SU-DHL-6 (cell line): ENCODE measurements around the gene GTPBP10.
"Not testable (repeated sequence)": the region's sequence is repeated elsewhere in the genome, so short reads cannot be mapped to it uniquely, and the experiment has no call there.

ENCODE experiments used
- H2AFZ ChIP-seq: fragments of 200-600 bp; sonication (generic); 2 replicates; pipeline ENCODE4 v1.6.1; 2014; ENCODE audit warnings: low read depth, mild to moderate bottlenecking, moderate library complexity, mixed read lengths, antibody characterized with exemption, low read length; ENCODE audit not compliant: severe bottlenecking
- H3F3A ChIP-seq: fragments of 200-600 bp; shearing (Covaris generic); 2 replicates; pipeline ENCODE4 v1.6.0; 2016; ENCODE audit warnings: antibody characterized with exemption, mild to moderate bottlenecking; ENCODE audit not compliant: insufficient read depth
- H3K27ac ChIP-seq: fragments of 200-600 bp; sonication (generic); 2 replicates; pipeline ENCODE4 v1.5.1; 2016; ENCODE audit warnings: low read depth, mild to moderate bottlenecking, low read length, moderate library complexity, mixed read lengths
- H3K27me3 ChIP-seq: fragments of 200-600 bp; sonication (generic), shearing (Covaris generic); 2 replicates; pipeline ENCODE4 v1.6.0; 2014; ENCODE audit warnings: mild to moderate bottlenecking, low read length
- H3K36me3 ChIP-seq: fragments of 200-600 bp; sonication (generic); 2 replicates; pipeline ENCODE4 v1.6.1; 2014; ENCODE audit warnings: mild to moderate bottlenecking, low read length, mixed read lengths
- H3K4me2 ChIP-seq: fragments of 300-600, 200-600 bp; shearing (Covaris generic), sonication (generic); 2 replicates; pipeline ENCODE4 v1.6.0; 2014; ENCODE audit warnings: low read length, low read depth, mild to moderate bottlenecking; ENCODE audit not compliant: poor library complexity, severe bottlenecking
- H3K4me3 ChIP-seq: fragments of 200-600 bp; sonication (generic); 2 replicates; pipeline ENCODE4 v1.5.1; 2014; ENCODE audit warnings: antibody characterized with exemption, low read length, mild to moderate bottlenecking, mixed read lengths; ENCODE audit not compliant: insufficient read depth, poor library complexity, severe bottlenecking
- H3K79me2 ChIP-seq: fragments of 200-600 bp; sonication (generic); 2 replicates; pipeline ENCODE4 v1.6.1; 2014; ENCODE audit warnings: mild to moderate bottlenecking, low read length, moderate library complexity; ENCODE audit not compliant: insufficient read depth
- H3K9ac ChIP-seq: fragments of 200-600 bp; sonication (generic); 2 replicates; pipeline ENCODE4 v1.7.0; 2014; ENCODE audit warnings: mild to moderate bottlenecking, low read length
- H3K9me2 ChIP-seq: fragments of 200-600 bp; sonication (generic); replicated peaks from 2 replicates; pipeline ENCODE4 v1.6.1; 2014; ENCODE audit warnings: low read length; ENCODE audit not compliant: insufficient read depth
- H3K9me3 ChIP-seq: fragments of 200-600 bp; sonication (generic); 2 replicates; pipeline ENCODE4 v1.6.1; 2014; ENCODE audit warnings: low read length, mixed read lengths; ENCODE audit not compliant: insufficient read depth
- H4K20me1 ChIP-seq: fragments of 200-600 bp; sonication (generic); 2 replicates; pipeline ENCODE4 v1.6.1; 2014; ENCODE audit warnings: low read depth, mild to moderate bottlenecking, antibody characterized with exemption, low read length, moderate library complexity, mixed read lengths
- EZH2phosphoT487 ChIP-seq: fragments of 200-600 bp; sonication (generic), shearing (Covaris generic); conservative IDR thresholded peaks from 2 replicates; pipeline ENCODE4 v1.6.1; 2018; ENCODE audit warnings: mild to moderate bottlenecking, antibody characterized with exemption, low read length, moderate library complexity, mixed read lengths
- TF ChIP-seq, protein P1 (sequence below): fragments of 200-600 bp; sonication (generic); IDR thresholded peaks from one replicate; pipeline ENCODE4 v1.5.1; 2017; ENCODE audit warnings: antibody characterized with exemption, mild to moderate bottlenecking, low read length, moderate library complexity; ENCODE audit not compliant: insufficient read depth, poor library complexity, severe bottlenecking

The GTPBP10 gene

DNA sequence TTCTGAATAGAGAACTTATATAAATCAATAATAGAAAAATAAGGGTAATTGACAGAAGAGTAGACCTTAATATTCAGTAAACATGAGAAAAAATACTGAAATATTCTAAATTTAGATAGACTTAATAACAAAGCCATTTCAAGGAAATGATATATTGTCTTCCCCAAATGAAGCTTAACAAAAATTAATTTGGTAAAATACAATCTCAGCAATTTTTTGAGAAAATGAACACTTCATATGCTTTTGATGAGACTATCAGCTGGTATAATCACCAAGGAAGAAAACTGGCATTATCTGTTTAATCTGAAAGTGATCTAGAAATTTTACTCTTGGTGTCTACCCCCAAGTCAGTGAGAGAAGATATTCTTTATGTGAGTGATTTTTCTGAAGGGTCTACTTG, 23.7 kb upstream of the GTPBP10 start:
- H3K36me3 ChIP-seq = no peaks in the 10 kb centered on the region
- no peak for TF ChIP-seq EZH2phosphoT487
- TF ChIP-seq, protein P1, sequence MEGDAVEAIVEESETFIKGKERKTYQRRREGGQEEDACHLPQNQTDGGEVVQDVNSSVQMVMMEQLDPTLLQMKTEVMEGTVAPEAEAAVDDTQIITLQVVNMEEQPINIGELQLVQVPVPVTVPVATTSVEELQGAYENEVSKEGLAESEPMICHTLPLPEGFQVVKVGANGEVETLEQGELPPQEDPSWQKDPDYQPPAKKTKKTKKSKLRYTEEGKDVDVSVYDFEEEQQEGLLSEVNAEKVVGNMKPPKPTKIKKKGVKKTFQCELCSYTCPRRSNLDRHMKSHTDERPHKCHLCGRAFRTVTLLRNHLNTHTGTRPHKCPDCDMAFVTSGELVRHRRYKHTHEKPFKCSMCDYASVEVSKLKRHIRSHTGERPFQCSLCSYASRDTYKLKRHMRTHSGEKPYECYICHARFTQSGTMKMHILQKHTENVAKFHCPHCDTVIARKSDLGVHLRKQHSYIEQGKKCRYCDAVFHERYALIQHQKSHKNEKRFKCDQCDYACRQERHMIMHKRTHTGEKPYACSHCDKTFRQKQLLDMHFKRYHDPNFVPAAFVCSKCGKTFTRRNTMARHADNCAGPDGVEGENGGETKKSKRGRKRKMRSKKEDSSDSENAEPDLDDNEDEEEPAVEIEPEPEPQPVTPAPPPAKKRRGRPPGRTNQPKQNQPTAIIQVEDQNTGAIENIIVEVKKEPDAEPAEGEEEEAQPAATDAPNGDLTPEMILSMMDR = no peak
- no peak overlapping the region for H3K4me2 ChIP-seq
- no peaks in the 10 kb centered on the region for H4K20me1 ChIP-seq
- H3K79me2 ChIP-seq = no peaks in the 10 kb centered on the region
- no peaks in the 10 kb centered on the region for H3K9me3 ChIP-seq
- H3K27me3 ChIP-seq = no peaks in the 10 kb centered on the region
- no peak overlapping the region for H3K9ac ChIP-seq
- no peak overlapping the region for H3K27ac ChIP-seq
- no peak overlapping the region for H2AFZ ChIP-seq
- H3F3A ChIP-seq = no peaks in the 10 kb centered on the region
- H3K9me2 ChIP-seq = no peaks in the 10 kb centered on the region
- no peak overlapping the region for H3K4me3 ChIP-seq

DNA sequence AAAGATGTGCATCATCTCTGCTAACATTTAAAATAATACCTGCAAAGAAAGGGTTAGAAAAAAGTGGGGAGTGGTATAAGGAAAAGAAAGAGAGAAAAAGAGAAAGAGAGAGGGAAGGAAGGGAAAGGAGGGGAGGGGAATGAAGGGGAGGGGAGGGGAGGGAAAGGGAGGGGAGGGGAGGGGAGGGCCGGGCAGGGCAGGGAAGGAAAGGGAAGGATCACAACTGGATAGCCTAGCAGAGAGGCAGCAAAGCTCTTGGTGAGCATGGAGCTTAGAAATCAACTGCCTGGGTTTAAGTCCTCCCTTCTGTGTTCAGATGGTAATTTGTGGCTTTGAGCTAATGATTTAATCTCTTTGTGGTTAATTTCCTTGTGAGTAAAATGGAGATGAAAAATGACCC, 20.0 kb upstream of the GTPBP10 start:
- H3K79me2 ChIP-seq = no peaks in the 10 kb centered on the region
- H3K27me3 ChIP-seq = peaks cover 2% of the 10 kb centered on the region; the same call in 1 of the 2 replicates
- H3F3A ChIP-seq = no peaks in the 10 kb centered on the region
- H2AFZ ChIP-seq = no peak overlapping the region
- no peaks in the 10 kb centered on the region for H4K20me1 ChIP-seq
- H3K9me2 ChIP-seq = no peaks in the 10 kb centered on the region
- no peak overlapping the region for H3K27ac ChIP-seq
- no peak for TF ChIP-seq EZH2phosphoT487
- TF ChIP-seq, protein P1 = no peak
- no peaks in the 10 kb centered on the region for H3K36me3 ChIP-seq
- H3K9me3 ChIP-seq = no peaks in the 10 kb centered on the region
- H3K4me3 ChIP-seq = no peak overlapping the region
- no peak overlapping the region for H3K4me2 ChIP-seq
- no peak overlapping the region for H3K9ac ChIP-seq

DNA sequence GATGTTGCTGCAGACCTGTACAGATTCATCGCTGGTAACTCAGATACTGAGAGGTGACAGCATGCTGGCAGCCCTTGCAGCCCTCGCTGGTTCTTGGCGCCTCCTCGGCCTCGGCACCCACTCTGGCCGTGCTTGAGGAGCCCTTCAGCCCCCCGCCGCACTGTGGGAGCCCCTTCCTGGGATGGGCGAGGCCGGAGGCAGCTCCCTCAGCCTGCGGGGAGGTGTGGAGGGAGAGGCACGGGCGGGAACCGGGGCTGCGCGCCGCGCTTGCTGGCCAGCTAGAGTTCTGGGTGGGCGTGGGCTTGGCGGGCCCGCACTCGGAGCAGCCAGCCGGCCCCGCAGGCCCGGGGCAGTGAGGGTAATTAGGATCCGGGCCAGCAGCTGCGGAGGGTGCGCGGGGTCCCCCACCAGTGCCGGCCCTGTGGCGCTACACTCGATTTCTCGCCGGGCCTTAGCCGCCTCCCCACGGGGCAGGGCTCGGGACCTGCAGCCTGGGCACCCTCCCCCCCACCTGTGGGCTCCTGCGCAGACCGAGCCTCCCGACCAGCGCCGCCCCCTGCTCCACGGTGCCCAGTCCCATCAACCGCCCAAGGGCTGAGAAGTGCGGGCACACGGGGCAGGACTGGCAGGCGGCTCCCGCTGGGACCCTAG, 12.2 kb upstream of the GTPBP10 start:
- no peaks in the 10 kb centered on the region for H3K79me2 ChIP-seq
- no peak overlapping the region for H3K27ac ChIP-seq
- peaks cover 2% of the 10 kb centered on the region; the same call in 1 of the 2 replicates for H3K27me3 ChIP-seq
- no peaks in the 10 kb centered on the region for H3K9me2 ChIP-seq
- H3F3A ChIP-seq = no peaks in the 10 kb centered on the region
- no peak overlapping the region for H3K9ac ChIP-seq
- no peaks in the 10 kb centered on the region for H3K36me3 ChIP-seq
- no peak overlapping the region for H2AFZ ChIP-seq
- no peak overlapping the region for H3K4me2 ChIP-seq
- no peaks in the 10 kb centered on the region for H3K9me3 ChIP-seq
- TF ChIP-seq, protein P1 = no peak
- no peak for TF ChIP-seq EZH2phosphoT487
- no peak overlapping the region for H3K4me3 ChIP-seq
- no peaks in the 10 kb centered on the region for H4K20me1 ChIP-seq

DNA sequence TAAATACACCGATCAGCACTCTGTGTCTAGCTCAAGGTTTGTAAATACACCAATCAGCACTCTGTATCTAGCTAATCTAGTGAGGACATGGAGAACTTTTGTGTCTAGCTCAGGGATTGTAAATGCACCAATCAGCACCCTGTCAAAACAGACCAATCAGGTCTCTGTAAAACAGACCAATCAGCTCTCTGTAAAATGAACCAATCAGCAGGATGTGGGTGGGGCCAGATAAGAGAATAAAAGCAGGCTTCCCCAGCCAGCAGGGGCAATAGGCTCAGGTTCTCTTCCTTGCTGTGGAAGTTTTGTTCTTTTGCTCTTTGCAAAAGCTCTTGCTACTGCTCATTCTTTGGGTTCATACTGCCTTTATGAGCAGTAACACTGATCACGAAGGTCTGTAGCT, 11.6 kb upstream of the GTPBP10 start:
- H3K9me3 ChIP-seq, H2AFZ ChIP-seq, H3K9ac ChIP-seq, H3K9me2 ChIP-seq, H4K20me1 ChIP-seq, H3K4me2 ChIP-seq, H3K27ac ChIP-seq, H3K4me3 ChIP-seq, H3K36me3 ChIP-seq, H3K27me3 ChIP-seq, H3K79me2 ChIP-seq, H3F3A ChIP-seq: not testable (repeated sequence)
